ENCODE measurements around the gene HSP90B1. TPM values are rescaled to one million over a fixed set of nuclear protein-coding genes. Genes with fewer than 3 reads are reported as not detected.

Gene HSP90B1
- 437 TPM for total RNA-seq

DNA sequence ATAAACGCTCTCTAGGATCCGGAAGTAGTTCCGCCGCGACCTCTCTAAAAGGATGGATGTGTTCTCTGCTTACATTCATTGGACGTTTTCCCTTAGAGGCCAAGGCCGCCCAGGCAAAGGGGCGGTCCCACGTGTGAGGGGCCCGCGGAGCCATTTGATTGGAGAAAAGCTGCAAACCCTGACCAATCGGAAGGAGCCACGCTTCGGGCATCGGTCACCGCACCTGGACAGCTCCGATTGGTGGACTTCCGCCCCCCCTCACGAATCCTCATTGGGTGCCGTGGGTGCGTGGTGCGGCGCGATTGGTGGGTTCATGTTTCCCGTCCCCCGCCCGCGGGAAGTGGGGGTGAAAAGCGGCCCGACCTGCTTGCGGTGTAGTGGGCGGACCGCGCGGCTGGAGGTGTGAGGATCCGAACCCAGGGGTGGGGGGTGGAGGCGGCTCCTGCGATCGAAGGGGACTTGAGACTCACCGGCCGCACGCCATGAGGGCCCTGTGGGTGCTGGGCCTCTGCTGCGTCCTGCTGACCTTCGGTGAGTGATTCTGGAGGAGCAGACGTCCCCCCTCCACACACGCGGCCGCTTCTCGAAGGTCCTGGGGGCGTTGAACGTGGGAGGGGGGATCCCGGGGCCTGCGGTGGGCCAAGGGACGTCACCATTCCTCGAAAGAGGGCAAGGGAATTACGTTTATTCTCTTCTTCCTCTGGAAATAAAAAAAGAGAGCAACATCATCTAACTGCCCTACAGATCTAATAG, at the start of gene HSP90B1:
Gene HSP90B1 (plus strand): TSS at position 377 of the 753 bp plus-strand sequence. CDS start 106 bp downstream, at position 483.

DNA sequence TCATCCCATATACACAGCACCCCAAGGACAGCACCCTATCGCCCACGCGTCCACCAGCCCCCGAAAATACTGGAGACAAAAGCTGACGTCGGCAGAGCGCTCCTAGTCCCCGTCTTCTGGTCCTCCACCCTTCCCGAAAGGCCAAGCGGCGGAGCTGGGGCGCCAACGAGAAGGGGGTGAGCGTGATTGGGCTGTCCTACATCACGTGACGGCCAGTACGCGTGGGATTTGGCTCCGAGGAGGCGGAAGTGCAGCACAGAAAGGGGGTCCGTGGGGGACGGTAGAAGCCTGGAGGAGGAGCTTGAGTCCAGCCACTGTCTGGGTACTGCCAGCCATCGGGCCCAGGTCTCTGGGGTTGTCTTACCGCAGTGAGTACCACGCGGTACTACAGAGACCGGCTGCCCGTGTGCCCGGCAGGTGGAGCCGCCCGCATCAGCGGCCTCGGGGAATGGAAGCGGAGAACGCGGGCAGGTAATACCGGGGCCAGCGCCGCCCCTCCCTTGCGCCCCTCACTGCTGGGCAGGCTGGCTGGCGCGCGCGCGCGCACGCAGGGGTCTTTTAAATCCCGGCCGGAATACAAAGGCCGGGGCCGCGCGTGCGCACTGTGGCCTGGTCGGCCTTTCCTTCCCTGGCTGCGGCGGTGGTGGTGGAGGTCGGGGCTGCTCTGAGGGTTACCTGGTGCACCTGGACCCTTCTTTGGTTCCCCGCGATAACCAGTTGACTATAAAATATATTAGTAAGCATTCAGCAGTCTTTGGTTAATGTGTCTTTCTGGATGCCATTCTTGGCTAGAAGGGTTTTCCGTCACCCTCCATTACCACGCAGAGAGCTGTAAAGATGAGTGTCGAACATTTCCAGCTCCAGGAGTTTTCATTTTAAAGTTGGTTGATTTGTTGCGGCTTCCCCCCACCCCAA, 35.6 kb downstream of the HSP90B1 start, which contains the start of gene TDG:
Gene TDG (plus strand): TSS at position 283 of the 915 bp plus-strand sequence. CDS start 166 bp downstream, at position 449.

Other genes with a start within 250 kb of the HSP90B1 start
- 6.1 TPM for gene NT5DC3, start 89.2 kb upstream of the HSP90B1 start, total RNA-seq
- 28.0 TPM for gene TDG, start 35.5 kb downstream of the HSP90B1 start, total RNA-seq
- 15.2 TPM for gene GLT8D2, start 119.8 kb downstream of the HSP90B1 start, total RNA-seq
- gene HCFC2, start 134.1 kb downstream of the HSP90B1 start, total RNA-seq = 21.9 TPM
- 20.6 TPM for gene NFYB, start 207.8 kb downstream of the HSP90B1 start, total RNA-seq

Measured in metanephros (tissue), 1 donor.